Inflammatory macrophage treated with lipopolysaccharide for 4 hours (primary cell): Measurements from ENCODE around the gene TMEM178B.
"Not testable (repeated sequence)": the region's sequence is repeated elsewhere in the genome, so short reads cannot be mapped to it uniquely, and the experiment has no call there.

Experiments used
- DNase-seq: peaks from one replicate; pipeline ENCODE4 v3.0.0-alpha.2; 2020

The TMEM178B gene

DNA sequence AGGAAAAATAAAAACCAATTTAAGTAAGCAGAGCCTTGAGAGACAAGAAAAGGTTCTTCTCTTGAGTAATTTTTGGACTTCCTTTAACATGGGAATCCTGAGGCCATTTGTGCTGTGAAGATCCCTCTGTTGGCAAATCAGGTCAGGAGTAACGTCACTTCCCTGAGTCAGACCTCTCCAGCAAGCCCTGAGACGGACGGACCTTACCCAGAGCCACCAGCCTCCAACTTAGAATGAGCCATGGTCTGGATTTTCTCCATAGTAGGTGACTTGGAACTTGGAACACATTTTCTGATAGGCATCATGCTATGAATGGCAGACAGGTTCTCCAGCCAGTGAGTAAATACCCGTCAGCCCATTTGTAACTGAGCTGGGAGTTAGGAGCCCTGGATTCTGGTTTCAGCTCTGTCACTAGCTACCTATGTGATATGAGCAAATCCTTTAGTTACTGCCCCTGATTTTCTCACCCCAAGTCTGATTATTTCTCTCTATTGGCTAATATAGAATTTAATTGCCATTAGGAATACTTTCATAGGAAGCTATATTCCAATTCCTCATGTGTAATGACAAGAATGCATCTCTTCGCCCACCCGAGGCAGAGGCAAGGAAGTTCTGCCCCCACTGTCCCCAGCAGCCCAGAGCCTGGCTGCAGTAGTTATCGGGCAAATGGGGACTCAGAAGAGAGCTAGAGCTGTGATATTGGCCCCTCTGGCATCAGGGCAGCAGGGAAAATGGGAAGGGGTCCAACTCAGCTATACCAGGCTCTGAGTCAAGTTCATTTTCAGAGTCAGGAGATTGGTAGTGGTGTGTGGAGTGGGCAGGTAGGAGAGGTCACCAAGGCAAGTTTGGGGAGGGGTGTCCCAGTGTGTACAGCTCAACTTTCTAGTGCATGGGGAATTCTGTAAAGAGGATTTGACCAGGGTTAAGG, 323.6 kb downstream of the TMEM178B start:
- no peak for DNase-seq

DNA sequence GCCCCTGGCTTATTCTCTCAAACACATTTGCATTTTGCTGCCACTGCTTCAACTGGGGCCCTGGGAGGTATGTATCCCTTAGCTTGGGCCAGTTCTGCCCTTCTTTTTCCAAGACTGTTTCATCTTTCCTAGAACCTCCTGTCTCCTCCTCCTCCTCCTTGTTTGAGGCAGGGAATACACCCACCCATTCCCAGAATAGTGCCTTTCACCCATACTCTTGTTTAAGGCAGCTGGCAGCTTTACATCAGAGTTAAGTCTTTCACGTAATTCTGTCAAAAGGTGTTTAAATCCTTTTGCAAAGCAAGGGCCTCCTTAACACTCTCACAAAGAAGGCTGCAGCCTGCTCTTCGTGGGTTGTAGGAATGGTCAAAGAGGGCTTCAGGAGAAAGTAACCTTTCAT, 326.5 kb downstream of the TMEM178B start:
- DNase-seq = no peak

DNA sequence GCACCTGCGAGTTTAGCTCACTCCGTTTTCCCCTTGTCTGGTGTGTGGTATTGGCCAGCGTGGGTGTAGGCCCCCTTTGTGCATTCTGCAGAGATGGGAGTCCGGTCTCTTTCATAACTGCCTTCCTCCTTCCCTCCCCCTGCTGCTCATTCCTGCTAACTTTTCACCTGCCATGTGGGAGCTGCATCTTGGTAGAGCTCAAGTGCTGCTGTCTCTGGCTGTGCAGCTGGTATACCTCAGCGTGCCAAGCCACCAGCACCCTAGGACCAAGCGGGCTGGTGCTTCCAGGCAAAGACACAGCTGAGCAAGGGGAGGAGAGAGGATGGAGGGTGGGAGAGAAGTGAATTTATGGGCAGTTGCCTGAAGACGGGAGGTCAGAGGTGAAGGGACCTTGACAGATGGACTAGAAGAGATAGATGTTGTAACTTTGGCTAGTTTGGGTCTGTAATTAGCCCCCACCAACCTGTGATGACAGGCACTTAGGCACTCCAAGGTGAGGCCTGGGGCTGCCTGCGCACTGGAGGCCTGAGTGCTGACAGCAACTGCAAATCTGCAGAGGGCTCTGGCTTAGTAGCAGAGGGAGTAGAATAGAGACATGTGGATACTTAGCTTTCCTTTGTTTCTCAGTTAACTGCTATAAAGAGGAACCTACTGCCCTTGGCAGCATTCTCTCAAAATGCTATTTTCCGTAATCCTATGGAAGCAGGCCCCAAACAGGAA, 328.6 kb downstream of the TMEM178B start:
- no peak for DNase-seq

DNA sequence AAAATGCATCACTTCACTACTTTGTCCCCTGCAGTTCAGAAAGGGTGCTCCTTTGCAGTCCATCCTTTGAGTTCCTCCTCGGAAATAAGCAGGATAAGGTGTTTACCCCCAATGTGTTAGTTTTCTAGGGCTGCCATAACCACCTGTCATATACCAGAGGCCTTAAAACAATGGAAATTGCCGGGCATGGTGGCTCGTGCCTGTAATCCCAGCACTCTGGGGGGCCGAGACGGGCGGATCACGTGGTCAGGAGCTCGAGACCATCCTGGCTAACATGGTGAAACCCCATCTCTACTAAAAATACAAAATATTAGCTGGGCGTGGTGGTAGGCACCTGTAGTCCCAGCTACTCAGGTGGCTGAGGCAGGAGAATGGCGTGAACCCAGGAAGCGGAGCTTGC, 330.0 kb downstream of the TMEM178B start:
- not testable (repeated sequence) for DNase-seq

DNA sequence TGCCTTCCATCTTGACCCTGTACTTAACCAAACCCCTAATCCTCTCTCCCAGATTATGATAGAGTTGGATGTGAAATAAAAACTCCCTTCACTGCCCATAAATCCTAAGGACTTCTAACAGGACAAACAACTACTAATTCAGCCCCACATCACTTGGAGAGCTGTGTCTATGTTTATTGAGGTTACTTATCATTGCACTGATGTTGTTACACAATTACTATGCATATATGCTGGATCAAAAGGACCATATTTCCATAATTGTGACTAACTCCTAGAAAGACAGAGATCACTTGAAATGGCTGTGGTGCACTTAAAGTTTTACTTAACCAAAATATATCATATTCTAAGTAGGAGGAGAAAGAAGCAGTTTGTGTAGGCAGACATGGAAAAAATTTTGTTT, 332.5 kb downstream of the TMEM178B start:
- DNase-seq = no peak

DNA sequence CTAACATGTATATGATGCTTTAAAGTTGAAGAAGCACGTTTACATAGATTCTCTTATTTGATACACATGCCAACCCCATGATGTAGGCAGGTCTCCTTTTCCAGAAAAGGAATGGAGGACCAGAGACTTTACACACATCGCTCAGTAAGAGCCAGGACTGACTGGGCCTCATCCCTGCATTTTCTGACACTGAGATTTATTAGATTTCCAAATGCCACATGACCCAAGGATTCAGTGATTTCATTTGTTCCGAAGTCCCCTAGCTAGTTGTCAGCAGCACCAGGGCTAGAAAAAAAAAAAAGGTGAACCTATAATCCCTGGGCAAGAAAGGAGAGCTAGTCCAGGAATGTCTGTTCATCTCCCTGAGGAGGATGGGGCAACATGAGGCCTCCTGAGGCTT, 334.0 kb downstream of the TMEM178B start:
- no peak for DNase-seq

DNA sequence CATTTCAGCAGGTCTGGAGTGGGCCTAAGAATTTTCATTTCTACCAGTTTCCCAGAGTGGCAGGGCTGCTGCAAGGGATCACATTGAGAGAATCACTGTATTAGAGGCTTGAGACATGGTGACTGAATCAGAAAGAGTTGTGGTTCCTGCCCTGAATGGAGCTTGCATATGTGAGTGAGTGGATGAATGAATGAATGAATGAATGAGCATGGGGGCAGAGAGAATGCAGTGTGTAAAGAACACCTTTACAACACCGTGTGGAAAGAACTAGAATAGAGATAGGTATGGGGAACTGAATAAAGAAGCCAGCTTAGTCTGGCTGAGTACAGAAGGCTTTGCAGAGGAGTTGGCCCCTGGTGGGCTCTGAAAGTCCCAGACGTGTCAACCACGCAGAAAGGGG, 334.6 kb downstream of the TMEM178B start:
- DNase-seq = no peak

DNA sequence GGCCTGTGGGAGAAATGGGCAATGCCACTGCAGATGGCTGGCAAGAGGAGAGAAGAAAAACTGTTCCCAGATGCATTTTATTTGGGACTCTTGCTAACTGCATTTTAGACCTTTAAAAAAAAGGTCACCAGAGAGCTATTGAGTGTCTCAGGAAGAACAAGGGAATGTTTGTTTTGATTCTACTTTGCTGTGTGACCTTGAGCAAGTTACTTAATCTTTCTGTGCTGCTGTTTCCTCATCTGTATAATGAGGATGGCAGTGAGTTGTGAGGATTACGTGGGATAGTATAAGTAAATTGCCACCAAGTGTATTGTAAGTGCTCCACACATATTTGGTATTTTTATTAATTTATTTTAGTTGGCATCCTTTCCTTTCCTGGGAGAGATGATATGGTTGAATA, 335.4 kb downstream of the TMEM178B start:
- DNase-seq = no peak

DNA sequence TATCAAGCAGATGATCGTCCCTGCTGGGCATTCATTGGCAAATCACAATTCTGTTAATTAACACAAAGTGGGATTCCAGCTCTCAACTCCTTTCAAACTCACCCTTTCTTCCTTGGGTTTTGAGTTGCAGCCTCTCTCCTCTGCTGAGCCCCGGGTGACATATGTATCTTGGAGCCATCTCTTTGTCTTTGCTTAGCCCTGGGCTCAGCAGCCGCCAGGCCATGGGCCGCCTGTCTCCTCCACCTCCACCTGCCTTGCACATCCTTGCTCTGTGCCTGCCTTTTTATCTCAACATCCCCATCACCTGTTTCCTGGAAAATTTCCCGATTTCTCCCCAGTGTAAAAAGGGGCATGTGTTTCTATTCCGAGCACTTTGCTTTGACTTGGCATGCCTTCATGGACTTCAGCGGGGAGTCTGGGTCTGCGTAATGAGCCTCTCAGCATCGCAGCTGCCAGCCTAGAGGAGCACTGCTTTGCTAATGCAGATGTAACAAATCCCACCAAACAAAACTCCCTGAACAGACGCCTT, 336.0 kb downstream of the TMEM178B start:
- DNase-seq = no peak

DNA sequence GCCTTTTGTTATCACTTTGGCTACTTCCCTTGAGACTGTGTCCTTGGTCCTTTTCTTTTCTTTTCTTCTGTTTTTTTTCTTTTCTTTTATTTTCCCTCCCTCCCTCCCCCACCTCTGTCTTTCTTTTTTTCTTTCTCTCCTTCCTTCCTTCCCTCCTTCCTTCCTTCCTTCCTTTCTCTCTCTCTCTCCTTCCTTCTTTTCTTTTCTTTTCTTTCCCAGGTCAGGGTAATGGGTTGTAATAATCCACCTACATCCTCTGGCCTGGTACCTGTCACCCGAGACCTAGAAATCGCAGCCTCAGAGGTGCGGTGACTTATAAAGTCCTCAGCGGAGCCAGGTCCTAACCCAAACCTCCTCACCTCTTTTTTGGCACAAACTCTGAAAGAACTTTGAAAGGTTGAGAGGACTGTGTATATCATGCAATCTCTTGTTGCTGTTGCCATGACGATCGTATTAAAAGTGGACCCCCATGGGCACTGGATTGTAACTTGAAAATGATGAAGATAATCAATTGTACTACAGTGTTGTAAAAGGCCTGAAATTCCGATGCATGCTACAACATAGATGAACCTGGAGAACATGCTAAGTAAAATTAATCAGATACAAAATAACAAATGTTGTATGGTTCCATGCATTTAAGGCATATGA, 336.6 kb downstream of the TMEM178B start:
- DNase-seq = no peak

DNA sequence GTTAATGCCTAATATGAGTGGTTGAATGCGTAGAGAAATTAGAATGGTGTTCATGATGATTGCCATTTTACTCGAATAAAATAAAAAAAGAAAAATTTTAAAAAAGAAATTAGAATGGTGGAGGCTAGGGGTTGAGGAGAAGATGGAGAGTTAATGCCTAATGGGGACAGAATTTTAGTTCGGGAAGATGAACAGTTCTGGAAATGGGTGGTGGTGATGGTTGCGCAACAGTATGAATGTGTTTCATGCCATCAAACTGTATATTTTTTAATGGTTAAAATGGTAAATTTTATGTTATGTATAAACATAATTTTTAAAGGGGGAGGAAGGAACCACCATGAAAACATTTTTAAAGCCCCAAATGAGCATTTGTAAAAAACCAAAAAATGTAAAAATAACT, 337.3 kb downstream of the TMEM178B start:
- no peak for DNase-seq

DNA sequence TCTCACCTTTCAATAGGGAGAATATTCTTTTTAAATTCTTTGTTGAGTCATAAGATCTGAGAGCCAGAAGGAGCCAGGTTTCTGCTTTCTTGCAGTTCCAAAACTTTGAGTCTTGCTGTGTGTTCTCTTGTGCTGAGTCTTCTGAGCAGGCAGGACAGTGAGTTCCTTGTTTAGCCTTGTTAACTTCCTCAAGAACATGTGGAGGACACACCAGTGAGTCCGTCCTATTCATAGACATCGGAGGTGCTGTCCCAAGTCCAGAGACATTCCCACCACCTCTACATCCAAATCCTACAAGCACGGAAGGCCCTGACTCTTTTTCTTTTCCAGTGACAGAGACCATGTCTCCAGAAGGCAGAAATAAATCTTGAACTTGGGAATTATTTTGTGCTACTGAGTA, 342.1 kb downstream of the TMEM178B start:
- no peak for DNase-seq

DNA sequence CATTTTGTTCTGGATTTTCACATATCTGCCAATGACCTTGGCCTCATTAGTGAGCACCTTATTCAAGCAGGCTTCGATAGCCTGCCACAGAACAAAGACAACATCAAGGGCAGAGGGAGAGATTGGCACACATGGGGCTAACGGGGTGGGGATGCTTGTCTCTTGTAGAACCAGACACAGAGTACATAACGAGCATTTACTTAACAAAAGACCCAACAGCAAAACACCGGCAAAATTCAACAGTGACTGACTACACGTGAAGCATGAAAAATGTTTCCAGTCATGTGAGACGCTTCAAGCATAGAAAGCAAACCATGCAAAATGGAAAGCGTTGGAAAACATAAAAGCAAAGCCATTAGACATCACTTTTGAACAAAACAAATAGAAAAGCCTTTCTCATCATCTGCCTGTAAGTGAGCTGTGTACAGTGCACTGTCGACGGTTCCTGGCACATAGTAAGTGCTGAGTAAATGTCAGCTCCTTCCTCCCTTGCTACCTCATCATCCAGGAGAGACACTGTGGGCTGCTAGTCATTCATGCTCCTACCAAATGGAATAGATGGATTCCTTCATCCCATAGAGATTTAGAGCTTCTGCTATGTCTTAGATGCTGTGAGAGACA, 342.9 kb downstream of the TMEM178B start:
- no peak for DNase-seq

DNA sequence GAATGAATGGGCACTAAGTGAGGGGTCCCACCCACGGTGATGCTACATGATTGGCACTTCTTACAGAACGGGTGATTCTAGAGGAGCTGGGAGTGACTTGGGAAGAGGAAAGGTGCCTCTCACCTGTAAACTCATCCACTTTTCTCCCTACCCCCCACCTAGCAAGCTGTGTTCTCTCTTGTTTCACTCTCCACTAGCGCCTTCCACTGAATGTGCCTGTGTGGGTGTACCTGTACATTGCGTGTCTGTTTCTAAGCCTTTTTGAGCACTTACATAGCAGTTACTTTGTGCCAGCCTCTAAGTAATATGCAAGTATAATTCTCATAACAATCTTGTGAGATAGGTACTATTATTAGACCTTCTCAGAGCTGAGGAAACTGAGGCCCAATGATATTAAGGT, 343.6 kb downstream of the TMEM178B start:
- no peak for DNase-seq

DNA sequence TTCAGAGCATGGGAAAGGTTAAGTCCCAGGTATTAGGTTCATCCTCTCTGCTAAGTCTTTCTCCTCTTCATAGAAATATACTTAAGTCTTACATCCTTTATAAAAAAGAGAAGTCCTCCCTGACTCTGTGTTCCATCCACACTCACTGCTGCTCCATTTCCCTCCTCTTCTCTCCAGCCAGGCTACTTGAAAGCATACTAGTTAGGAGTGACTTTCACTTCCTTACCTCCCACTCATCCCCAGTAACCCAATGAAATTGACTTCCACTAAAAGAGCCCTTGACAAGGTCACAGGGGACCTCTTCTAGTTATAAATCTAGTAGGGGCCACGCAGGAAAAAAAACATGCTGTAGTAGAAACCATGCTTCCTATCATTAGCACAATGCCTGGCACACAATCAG, 344.2 kb downstream of the TMEM178B start:
- DNase-seq = peak; percentile 7

DNA sequence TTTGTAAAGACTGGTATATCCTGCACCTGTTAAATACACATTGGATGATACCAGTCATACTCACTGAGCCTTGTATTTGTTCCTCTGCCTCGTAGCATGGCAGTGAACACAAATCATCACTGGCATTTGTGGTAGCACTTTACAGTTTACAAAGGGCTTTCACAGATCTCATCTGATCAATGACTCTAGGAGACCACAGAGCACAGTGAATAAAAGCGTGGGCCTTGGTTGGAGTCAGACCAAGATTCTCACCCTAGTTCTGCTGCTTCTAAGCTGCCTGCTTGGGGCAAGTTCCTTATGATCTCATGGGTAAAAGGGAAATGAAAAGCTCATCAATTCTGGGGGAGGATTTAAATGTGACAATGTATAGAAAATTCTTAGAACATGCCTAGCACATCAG, 347.4 kb downstream of the TMEM178B start:
- no peak for DNase-seq

DNA sequence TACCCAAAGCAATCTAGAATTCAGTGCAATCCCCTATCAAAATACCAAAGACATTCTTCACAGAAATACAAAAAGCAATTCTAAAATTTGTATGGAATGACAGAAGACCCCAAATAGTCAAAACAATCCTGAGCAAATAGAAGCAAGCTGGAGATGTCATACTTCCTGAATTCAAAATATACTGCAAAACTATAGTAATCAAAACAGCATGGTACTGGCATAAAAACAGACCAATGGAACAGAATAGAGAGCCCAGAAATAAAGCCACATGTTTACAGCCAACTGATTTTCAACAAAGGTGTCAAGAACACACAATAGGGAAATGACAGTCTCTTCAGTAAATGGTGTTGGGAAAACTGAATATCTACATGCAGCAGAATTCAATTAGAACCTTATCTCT, 353.3 kb downstream of the TMEM178B start:
- DNase-seq = no peak

DNA sequence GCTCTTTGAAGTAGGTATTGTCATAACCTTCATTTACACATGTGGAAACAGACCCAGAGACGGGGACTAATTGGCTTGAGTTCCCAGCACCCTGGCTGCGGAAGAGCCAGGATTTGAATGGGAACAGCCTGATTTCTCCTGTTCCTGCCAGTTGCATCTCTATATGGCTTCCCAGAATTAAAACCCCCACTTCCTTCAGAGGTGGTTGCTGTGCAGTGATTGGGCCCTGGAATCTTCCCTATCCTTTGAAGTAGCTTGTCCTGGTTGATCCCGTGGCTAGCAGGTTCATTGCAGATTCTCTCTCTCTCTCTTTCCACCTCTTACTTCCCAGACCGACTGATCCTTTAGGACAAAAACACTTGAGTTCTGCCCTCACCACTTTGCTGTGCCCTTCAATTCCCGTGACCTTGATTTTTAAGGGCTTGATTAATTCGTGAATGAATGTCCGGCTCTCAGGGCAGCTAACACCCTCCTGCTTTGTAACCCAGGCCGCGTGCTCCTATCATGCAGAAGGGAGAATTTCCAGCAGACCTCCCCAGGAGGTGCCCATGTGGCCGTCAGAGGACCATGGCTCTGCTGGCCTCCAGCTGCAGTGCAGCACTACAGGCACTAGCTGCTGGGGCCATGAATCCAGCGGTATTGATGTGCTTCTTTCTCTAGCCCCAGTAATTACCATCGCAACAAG, 356.7 kb downstream of the TMEM178B start:
- DNase-seq = no peak

DNA sequence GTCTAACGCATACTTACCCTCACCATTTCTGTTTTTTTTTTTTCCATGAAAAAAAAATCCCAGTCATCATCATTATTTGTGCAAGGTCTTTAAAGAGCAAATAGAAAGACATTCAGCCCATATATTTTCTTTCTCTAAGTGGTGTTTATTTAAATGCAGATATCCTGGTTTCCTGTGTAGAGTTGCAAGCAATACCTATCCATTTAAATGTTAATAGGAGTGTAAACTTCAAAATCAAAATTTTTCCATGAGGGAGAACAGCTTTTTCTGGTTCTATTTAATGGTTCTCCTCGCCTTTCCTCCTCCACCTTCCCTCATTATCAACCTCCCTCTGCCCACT, 357.2 kb downstream of the TMEM178B start:
- DNase-seq = no peak

DNA sequence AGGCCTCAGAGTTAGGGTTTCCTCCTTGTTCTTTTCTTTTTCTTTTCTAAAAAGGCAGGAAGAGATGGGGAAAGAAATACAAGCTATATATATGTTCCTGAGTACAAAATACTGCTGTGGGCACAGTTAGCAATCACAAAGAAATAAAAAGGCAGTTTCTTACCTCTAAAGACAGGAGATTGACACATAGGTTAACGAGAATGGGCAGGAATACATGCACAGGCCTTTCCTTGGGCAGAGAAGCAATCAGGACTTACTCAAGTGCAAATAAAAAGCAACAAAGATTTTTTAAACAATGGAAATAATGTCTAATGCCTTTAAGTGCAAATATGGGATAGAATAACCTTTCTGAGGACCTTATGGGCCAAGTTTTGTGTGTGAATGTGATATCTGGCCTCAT, 357.8 kb downstream of the TMEM178B start:
- no peak for DNase-seq

DNA sequence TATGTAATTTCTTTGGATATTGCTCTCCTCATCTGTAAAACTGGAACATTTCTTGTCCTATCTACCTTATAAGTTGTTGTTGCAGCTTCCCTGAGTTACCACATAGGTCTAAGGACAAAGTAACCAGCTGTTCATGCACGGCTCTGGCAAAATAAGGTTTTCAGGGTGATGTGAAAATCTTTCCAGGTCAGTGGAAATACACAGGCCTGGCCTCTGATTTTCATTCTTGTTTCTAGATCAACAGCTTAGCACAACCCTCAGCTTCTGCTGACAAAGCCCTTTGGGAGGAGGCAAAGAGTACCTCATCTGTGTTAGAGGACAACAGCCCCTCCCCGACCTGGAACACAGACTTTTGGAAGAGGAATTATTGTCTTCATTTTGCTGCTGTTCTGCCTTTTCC, 359.8 kb downstream of the TMEM178B start:
- DNase-seq = no peak

DNA sequence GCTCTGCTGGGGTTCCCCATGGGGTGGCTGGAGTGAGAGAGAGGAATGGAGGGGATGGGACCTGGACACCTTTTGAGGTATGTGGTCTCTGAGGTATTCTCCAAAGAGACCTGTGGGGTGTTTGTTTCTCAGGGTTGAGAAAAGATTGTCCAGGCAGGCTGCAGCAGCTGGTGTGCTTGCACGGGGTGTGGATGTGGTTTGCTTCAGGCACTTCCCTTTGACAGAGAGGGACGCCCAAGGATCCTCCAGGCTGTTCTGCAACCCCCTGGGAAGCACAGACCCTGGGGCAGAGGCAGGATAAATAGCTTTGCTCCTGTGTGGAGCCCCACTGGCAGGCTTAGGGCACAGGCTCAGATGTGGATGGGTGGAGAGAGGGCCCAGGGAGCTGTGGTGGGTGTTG, 362.3 kb downstream of the TMEM178B start:
- DNase-seq = no peak
